ENCODE data around the gene CTRB2. TPM values are rescaled to one million over a fixed set of nuclear protein-coding genes. Genes with fewer than 3 reads are reported as not detected.
"Not testable (repeated sequence)": the region's sequence is repeated elsewhere in the genome, so short reads cannot be mapped to it uniquely, and the experiment has no call there.

The CTRB2 gene
- total RNA-seq, 1 donor from 2014 or later: not detected

GRCh38 chr16:75225678-75226515 is 18.9 kb upstream of the CTRB2 start:
- Histone ChIP-seq H3K4me1 (peaks cover 5% of the 10 kb centered on the region), H3K27me3 (no peaks in the 10 kb centered on the region), H3K36me3 (peaks cover 0 to 27% of the 10 kb centered on the region in 2 donors), H3K27ac (no peak overlapping the region), H3K9me3 (no peaks in the 10 kb centered on the region), H3K4me3 (no peak overlapping the region)
- intact Hi-C loops (cut with DNase I): no loop called here
- TF ChIP-seq POLR2A (IDR thresholded peaks at IDR 0.05) (no peak), CTCF (IDR thresholded peaks at IDR 0.05) (no peak), POLR2AphosphoS5 (IDR thresholded peaks at IDR 0.05; ENCODE audit: insufficient read depth in 1 of 2, low read depth in 1 of 2) (no peak)
- no peak for DNase-seq (ENCODE audit: extremely low spot score in 2 of 2)

GRCh38 chr16:75225092-75225491 is 18.1 kb upstream of the CTRB2 start:
- intact Hi-C loops (cut with DNase I): no loop called here
- TF ChIP-seq POLR2AphosphoS5 (IDR thresholded peaks at IDR 0.05; ENCODE audit: insufficient read depth in 1 of 2, low read depth in 1 of 2) (no peak), CTCF (IDR thresholded peaks at IDR 0.05) (no peak), POLR2A (IDR thresholded peaks at IDR 0.05) (no peak)
- H3K27ac ChIP-seq: no peak overlapping the region
- H3K9me3 ChIP-seq: no peaks in the 10 kb centered on the region
- no peak overlapping the region for H3K4me3 ChIP-seq
- H3K36me3 ChIP-seq: peaks cover 0 to 23% of the 10 kb centered on the region in 2 donors
- DNase-seq (ENCODE audit: extremely low spot score in 2 of 2): no peak
- H3K4me1 ChIP-seq: peaks cover 5% of the 10 kb centered on the region
- no peaks in the 10 kb centered on the region for H3K27me3 ChIP-seq

DNA sequence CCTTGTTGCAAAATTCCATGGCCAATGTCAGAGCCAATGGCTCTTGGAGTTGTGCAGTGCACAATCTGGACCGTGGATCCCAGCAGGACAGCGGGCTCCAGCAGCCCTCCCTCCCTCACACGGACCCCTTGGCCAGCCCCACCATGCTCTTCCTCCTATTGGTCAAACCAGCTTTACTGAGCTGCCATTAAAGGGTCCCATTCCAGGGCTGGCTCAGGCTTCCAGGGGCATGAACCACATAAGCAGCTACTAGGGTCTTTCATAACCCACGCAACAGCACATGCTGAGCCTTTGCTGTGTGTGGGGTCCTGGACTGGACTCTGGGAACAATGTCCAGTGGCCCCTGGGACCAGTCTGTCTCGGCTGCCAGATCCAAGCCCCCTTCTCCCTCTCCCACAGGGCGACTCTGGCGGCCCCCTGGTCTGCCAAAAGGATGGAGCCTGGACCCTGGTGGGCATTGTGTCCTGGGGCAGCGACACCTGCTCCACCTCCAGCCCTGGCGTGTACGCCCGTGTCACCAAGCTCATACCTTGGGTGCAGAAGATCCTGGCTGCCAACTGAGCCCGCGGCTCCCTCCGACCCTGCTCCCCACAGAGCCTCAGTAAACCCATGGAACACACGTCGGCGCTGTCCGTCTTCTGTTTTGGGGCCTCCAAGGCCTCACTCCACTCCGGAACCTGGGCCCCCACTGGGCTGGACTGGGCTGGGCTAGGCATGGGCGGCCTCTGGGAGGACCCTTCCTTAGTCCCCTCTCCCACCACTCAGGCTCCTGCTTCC is 17.5 kb upstream of the CTRB2 start:
- peaks cover 0 to 17% of the 10 kb centered on the region in 2 donors for H3K36me3 ChIP-seq
- H3K4me3 ChIP-seq: no peak overlapping the region
- intact Hi-C loops (cut with DNase I): no loop called here
- no peak overlapping the region for H3K27ac ChIP-seq
- H3K4me1 ChIP-seq: peaks cover 5% of the 10 kb centered on the region
- H3K9me3 ChIP-seq: no peaks in the 10 kb centered on the region
- no peak for TF ChIP-seq POLR2AphosphoS5 (IDR thresholded peaks at IDR 0.05; ENCODE audit: insufficient read depth in 1 of 2, low read depth in 1 of 2)
- no peak for TF ChIP-seq POLR2A (IDR thresholded peaks at IDR 0.05)
- no peak for TF ChIP-seq CTCF (IDR thresholded peaks at IDR 0.05)
- no peak for DNase-seq (ENCODE audit: extremely low spot score in 2 of 2)
- no peaks in the 10 kb centered on the region for H3K27me3 ChIP-seq

- H3K4me1 ChIP-seq; intact Hi-C loops (cut with DNase I); H3K9me3 ChIP-seq; H3K4me3 ChIP-seq; H3K27me3 ChIP-seq; H3K27ac ChIP-seq; DNase-seq (ENCODE audit: extremely low spot score in 2 of 2); H3K36me3 ChIP-seq: not testable (repeated sequence)
These were observed 16.2 kb upstream of the CTRB2 start for GRCh38 chr16:75223129-75223528.

DNA sequence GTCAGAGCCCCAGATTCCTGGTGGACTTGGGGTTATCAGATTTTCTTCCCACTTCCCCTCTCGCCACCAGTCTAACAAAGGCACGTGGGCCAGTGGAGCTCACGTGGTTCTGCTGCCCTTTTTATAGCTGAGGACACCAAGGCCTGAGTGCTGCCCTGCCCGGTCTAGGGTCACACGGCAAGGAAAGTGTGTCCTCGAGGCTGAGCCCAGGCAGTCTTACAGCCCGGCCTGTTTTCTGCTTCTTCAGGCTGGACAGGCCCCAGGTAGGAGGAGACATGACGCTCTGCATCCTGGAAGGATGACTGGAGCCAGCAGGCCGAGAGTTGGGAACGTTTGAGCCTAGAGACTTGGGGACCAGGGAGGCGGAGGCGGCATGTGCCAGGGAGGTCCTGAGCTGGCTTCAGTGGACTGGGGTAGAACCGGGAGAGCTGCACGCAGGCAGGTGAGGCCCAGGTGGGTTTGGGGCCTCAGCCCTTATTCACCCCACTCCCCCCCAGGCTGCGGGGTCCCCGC is 15.4 kb upstream of the CTRB2 start:
- Histone ChIP-seq H3K27ac (no peak overlapping the region), H3K36me3 (no peaks in the 10 kb centered on the region), H3K4me1 (peaks cover 5% of the 10 kb centered on the region), H3K9me3 (no peaks in the 10 kb centered on the region), H3K4me3 (no peak overlapping the region), H3K27me3 (no peaks in the 10 kb centered on the region)
- DNase-seq (ENCODE audit: extremely low spot score in 2 of 2): no peak
- intact Hi-C loops (cut with DNase I): no loop called here
- TF ChIP-seq POLR2AphosphoS5 (IDR thresholded peaks at IDR 0.05; ENCODE audit: insufficient read depth in 1 of 2, low read depth in 1 of 2) (no peak), CTCF (IDR thresholded peaks at IDR 0.05) (no peak), POLR2A (IDR thresholded peaks at IDR 0.05) (no peak)
